Adrenal gland (tissue), 5 donors: ENCODE results near the gene INSYN2A.

Source experiments
- CTCF ChIP-seq, 6 experiments: fragments of 450-650 bp in 4 of 6; fragments of 200-600 bp in 2 of 6; sonication (generic) in 1 of 6; IDR thresholded peaks; 1 replicate in 5 of 6; 2 replicates in 1 of 6; pipeline versions ENCODE4 v1.5.1 to v1.8.0; 2016 to 2021; ENCODE audit warnings: antibody characterized with exemption in 6 of 6, mild to moderate bottlenecking in 2 of 6, moderate library complexity in 1 of 6
- POLR2A ChIP-seq, 2 donors: fragments of 450-650 bp; IDR thresholded peaks; one replicate each; pipeline ENCODE4 v1.6.1; 2017; ENCODE audit warnings: antibody characterized with exemption in 2 of 2, mild to moderate bottlenecking in 2 of 2, moderate library complexity in 1 of 2
- donor health status: DM: no; HTN: no; CAD: no.

GRCh38 chr10:127151981-127152699, 44.3 kb downstream of the INSYN2A start:
- TF ChIP-seq CTCF (IDR thresholded peaks at IDR 0.05) (no peak), POLR2A (IDR thresholded peaks at IDR 0.05) (no peak)
